HEK293T (cell line): ENCODE measurements around the gene ARHGEF7.

Source experiments
- CTCF ChIA-PET: fragments of 350-600 bp; formaldehyde crosslinking; extraction: SDS; loops from one replicate; lab custom pipeline; 2021; ENCODE audit warnings: antibody characterized with exemption, inconsistent platforms; lab: Yijun Ruan, JAX
- POLR2A ChIA-PET: fragments of 350-600 bp; formaldehyde crosslinking; extraction: SDS; loops from one replicate; lab custom pipeline; 2020; ENCODE audit warnings: antibody characterized with exemption, inconsistent platforms; lab: Yijun Ruan, JAX
- DNase-seq: peaks from one replicate; pipeline ENCODE4 v3.0.0; 2012; ENCODE audit warnings: mixed read lengths; ENCODE audit errors: extremely low spot score
- ARNT ChIP-seq: fragments of 450-650 bp; IDR thresholded peaks from 2 replicates; pipeline ENCODE4 v1.6.1; 2017; ENCODE audit warnings: mild to moderate bottlenecking
- BHLHE40 ChIP-seq: fragments of 450-650 bp; IDR thresholded peaks from 2 replicates; pipeline ENCODE4 v1.6.1; 2016; ENCODE audit warnings: mild to moderate bottlenecking, moderate library complexity, borderline replicate concordance
- CTBP1 ChIP-seq: fragments of 450-650 bp; IDR thresholded peaks from 2 replicates; pipeline ENCODE4 v1.6.1; 2016; ENCODE audit warnings: borderline replicate concordance
- ELF4 ChIP-seq: fragments of 450-650 bp; IDR thresholded peaks from 2 replicates; pipeline ENCODE4 v1.6.1; 2017; ENCODE audit warnings: antibody characterized with exemption
- FOXA1 ChIP-seq: fragments of 450-650 bp; IDR thresholded peaks from 2 replicates; pipeline ENCODE4 v1.6.1; 2016; ENCODE audit warnings: mild to moderate bottlenecking
- FOXK2 ChIP-seq: fragments of 450-650 bp; IDR thresholded peaks from 2 replicates; pipeline ENCODE4 v1.6.1; 2016; ENCODE audit warnings: mild to moderate bottlenecking
- FOXM1 ChIP-seq: fragments of 450-650 bp; IDR thresholded peaks from 2 replicates; pipeline ENCODE4 v1.6.1; 2017; ENCODE audit warnings: mild to moderate bottlenecking, borderline replicate concordance
- HDGF ChIP-seq: fragments of 450-650 bp; IDR thresholded peaks from 2 replicates; pipeline ENCODE4 v1.6.1; 2017; ENCODE audit warnings: antibody characterized with exemption, borderline replicate concordance
- L3MBTL2 ChIP-seq: fragments of 450-650 bp; conservative IDR thresholded peaks from 2 replicates; pipeline ENCODE4 v1.6.1; 2016; ENCODE audit warnings: mild to moderate bottlenecking
- LEF1 ChIP-seq: fragments of 450-650 bp; IDR thresholded peaks from 2 replicates; pipeline ENCODE4 v1.6.1; 2017; ENCODE audit warnings: mild to moderate bottlenecking, borderline replicate concordance
- NFRKB ChIP-seq: fragments of 450-650 bp; IDR thresholded peaks from 2 replicates; pipeline ENCODE4 v1.6.1; 2016; ENCODE audit warnings: mild to moderate bottlenecking, moderate library complexity
- PKNOX1 ChIP-seq: fragments of 450-650 bp; IDR thresholded peaks from 2 replicates; pipeline ENCODE4 v1.6.1; 2016
- SP1 ChIP-seq: fragments of 450-650 bp; IDR thresholded peaks from 2 replicates; pipeline ENCODE4 v1.6.1; 2017
- SUZ12 ChIP-seq: fragments of 450-650 bp; IDR thresholded peaks from 2 replicates; pipeline ENCODE4 v1.6.1; 2016; ENCODE audit warnings: mild to moderate bottlenecking
- TARDBP ChIP-seq: fragments of 450-650 bp; IDR thresholded peaks from 2 replicates; pipeline ENCODE4 v1.6.1; 2016
- ZNF384 ChIP-seq: fragments of 450-650 bp; IDR thresholded peaks from 2 replicates; pipeline ENCODE4 v1.6.1; 2016

Gene ARHGEF7

GRCh38 chr13:111296417-111296816 lies 181.3 kb downstream of the ARHGEF7 start:
- ChIA-PET CTCF (no interaction called here), POLR2A (no interaction called here)
- DNase-seq, result no peak
- TF ChIP-seq ELF4 (no peak), FOXK2 (no peak), BHLHE40 (no peak), CTBP1 (no peak), PKNOX1 (no peak), TARDBP (no peak), ARNT (no peak), ZNF384 (no peak)

GRCh38 chr13:111298214-111298975 lies 183.3 kb downstream of the ARHGEF7 start:
- ChIA-PET POLR2A (no interaction called here), CTCF (no interaction called here)
- no peak for DNase-seq
- TF ChIP-seq SP1 (no peak), PKNOX1 (no peak), TARDBP (no peak), CTBP1 (no peak), ZNF384 (no peak), SUZ12 (no peak), NFRKB (no peak), BHLHE40 (no peak), ARNT (no peak), FOXK2 (no peak), HDGF (no peak), L3MBTL2 (no peak), LEF1 (no peak), FOXA1 (no peak), FOXM1 (no peak), ELF4 (no peak)

- DNase-seq, result no peak
- ChIA-PET POLR2A (interaction anchor here (1.1 kb wide), 1 partner anchor 19 kb away, joined by 3 read pairs; no protein-coding TSS in a partner anchor), CTCF (interaction anchor here (0.6 kb wide), 1 partner anchor 127 kb away, joined by 3 read pairs; no protein-coding TSS in a partner anchor)
- TF ChIP-seq ARNT, result no peak
- TF ChIP-seq NFRKB, result no peak
- TF ChIP-seq TARDBP, result no peak
- TF ChIP-seq SUZ12, result no peak
- no peak for TF ChIP-seq L3MBTL2
- TF ChIP-seq LEF1, result no peak
- TF ChIP-seq SP1, result no peak
- TF ChIP-seq PKNOX1, result no peak
Measured at GRCh38 chr13:111302045-111302726, 187.1 kb downstream of the ARHGEF7 start.

GRCh38 chr13:111303559-111303958 lies 188.4 kb downstream of the ARHGEF7 start:
- DNase-seq, result no peak
- no peak for TF ChIP-seq ARNT
- ChIA-PET POLR2A (no interaction called here), CTCF (no interaction called here)

- TF ChIP-seq SP1 (no peak), ARNT (no peak)
- CTCF ChIA-PET, result no interaction called here
Measured at GRCh38 chr13:111304041-111304544, 189.0 kb downstream of the ARHGEF7 start.

GRCh38 chr13:111304603-111305289 lies 189.6 kb downstream of the ARHGEF7 start:
- ChIA-PET CTCF (no interaction called here), POLR2A (no interaction called here)
- DNase-seq, result no peak
- TF ChIP-seq HDGF (no peak), FOXA1 (no peak), LEF1 (no peak), ARNT (no peak), SUZ12 (no peak), TARDBP (no peak), NFRKB (no peak), SP1 (no peak), FOXK2 (no peak), PKNOX1 (no peak), ELF4 (no peak), L3MBTL2 (no peak), ZNF384 (no peak)

More at GRCh38 chr13:111304041-111304544, 189.0 kb downstream of the ARHGEF7 start:
- DNase-seq, result no peak
- POLR2A ChIA-PET, result no interaction called here
